Lower lobe of right lung (tissue), 2 donors: Measurements from ENCODE around the gene RNASEH1. TPM values are rescaled to one million over a fixed set of nuclear protein-coding genes. Genes with fewer than 3 reads are reported as not detected.
A peak's percentile ranks its signal among the peaks of the same experiment; 100 is the strongest.

Experiments
- ATAC-seq, 2 donors: fragments of 200-7000 bp; cut with Tn5 transposase; one replicate each; pipeline ENCODE4 v1.9.1; 2020 to 2022; ENCODE audit warnings: mild to moderate bottlenecking in 2 of 2, moderate library complexity in 2 of 2
- DNase-seq: peaks from one replicate; pipeline ENCODE4 v3.0.0-alpha.2; 2020
- H3K27ac ChIP-seq: fragments of 200-600 bp; one replicate; pipeline ENCODE4 v1.8.0; 2022
- H3K27me3 ChIP-seq: fragments of 200-600 bp; one replicate; pipeline ENCODE4 v1.8.0; 2022; ENCODE audit warnings: low read depth
- H3K36me3 ChIP-seq: fragments of 200-600 bp; one replicate; pipeline ENCODE4 v1.8.0; 2022; ENCODE audit warnings: mild to moderate bottlenecking
- H3K4me1 ChIP-seq: fragments of 200-600 bp; one replicate; pipeline ENCODE4 v1.8.0; 2022
- H3K4me3 ChIP-seq: fragments of 200-600 bp; one replicate; pipeline ENCODE4 v1.8.0; 2022; ENCODE audit warnings: mild to moderate bottlenecking
- H3K9me3 ChIP-seq: fragments of 200-600 bp; one replicate; pipeline ENCODE4 v1.8.0; 2022
- intact Hi-C: fragments of 100-400 bp; cut with DNase I; formaldehyde crosslinking; loops from one replicate; pipeline ENCODE4 v1.11.0; 2022
- total RNA-seq: library from RNA; stranded (reverse); fragmentation: NEBNext Ultra II Directional; extraction: Animal tissue kit (Norgen Biotek cat#: 25700); gene quantifications from one replicate; pipeline ENCODE4 v1.2.1, GENCODE V29; 2021
- TF ChIP-seq, protein P1 (sequence below): fragments of 200-600 bp; IDR thresholded peaks from one replicate; pipeline ENCODE4 v1.8.0; 2022; ENCODE audit warnings: antibody characterized with exemption, mild to moderate bottlenecking
- donor health status: DM: no; HTN: yes; CAD: no; lungs with severe emphysema.

RNASEH1 gene
- total RNA-seq, 1 donor from 2014 or later: 17.3 TPM

DNA sequence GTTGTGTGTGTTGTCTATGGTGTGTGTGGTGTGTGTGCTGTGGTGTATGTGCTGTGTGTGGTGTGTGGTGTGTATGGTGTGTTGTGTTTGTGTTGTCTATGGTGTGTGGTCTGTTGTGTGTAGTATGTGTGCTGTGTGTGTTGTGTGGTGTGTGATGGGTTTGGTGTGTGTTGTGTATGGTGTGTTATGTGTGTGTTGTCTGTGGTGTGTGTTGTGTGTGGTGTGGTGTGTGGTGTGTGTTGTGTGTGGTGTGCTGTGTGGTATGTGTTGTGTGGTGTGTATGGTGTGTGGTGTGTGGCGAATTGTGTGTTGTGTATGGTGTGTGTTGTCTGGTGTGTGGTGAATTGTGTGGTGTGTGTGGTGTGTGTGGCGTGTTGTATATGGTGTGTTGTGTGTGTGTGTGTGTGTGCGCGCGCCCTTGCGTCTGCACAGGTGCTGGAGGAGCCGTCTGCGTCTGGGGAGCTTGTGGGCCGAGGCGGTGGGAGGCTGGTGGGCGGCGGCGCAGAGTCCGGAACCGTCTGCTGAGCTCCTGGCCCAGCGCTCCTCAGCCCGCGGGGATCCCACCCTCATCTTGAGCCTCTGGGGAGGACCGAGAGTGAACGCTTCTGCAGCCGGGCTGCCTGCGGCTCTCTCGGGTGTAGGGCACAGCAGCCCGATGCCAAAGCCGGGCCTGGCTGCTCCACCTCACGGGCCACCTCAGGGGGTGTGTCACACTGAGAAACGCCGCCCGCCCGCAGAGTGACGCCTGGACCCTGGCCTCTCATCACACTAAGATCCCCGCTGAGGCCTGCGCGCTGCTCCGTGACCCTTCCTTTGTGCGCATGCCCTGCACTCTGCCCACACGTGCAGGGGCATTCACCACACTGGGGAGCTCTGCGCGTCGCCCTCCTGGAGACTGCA, 30.0 kb downstream of the RNASEH1 start:
- peak in 1 of 2 donors; percentile 5 for ATAC-seq
- peaks cover 24% of the 10 kb centered on the region for H3K4me1 ChIP-seq
- H3K27me3 ChIP-seq: no peaks in the 10 kb centered on the region
- TF ChIP-seq, protein P1, sequence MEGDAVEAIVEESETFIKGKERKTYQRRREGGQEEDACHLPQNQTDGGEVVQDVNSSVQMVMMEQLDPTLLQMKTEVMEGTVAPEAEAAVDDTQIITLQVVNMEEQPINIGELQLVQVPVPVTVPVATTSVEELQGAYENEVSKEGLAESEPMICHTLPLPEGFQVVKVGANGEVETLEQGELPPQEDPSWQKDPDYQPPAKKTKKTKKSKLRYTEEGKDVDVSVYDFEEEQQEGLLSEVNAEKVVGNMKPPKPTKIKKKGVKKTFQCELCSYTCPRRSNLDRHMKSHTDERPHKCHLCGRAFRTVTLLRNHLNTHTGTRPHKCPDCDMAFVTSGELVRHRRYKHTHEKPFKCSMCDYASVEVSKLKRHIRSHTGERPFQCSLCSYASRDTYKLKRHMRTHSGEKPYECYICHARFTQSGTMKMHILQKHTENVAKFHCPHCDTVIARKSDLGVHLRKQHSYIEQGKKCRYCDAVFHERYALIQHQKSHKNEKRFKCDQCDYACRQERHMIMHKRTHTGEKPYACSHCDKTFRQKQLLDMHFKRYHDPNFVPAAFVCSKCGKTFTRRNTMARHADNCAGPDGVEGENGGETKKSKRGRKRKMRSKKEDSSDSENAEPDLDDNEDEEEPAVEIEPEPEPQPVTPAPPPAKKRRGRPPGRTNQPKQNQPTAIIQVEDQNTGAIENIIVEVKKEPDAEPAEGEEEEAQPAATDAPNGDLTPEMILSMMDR: no peak
- no peak for DNase-seq
- H3K36me3 ChIP-seq: peaks cover 5% of the 10 kb centered on the region
- H3K9me3 ChIP-seq: no peaks in the 10 kb centered on the region
- H3K27ac ChIP-seq: no peak overlapping the region
- H3K4me3 ChIP-seq: no peak overlapping the region
- intact Hi-C loops: no loop called here

DNA sequence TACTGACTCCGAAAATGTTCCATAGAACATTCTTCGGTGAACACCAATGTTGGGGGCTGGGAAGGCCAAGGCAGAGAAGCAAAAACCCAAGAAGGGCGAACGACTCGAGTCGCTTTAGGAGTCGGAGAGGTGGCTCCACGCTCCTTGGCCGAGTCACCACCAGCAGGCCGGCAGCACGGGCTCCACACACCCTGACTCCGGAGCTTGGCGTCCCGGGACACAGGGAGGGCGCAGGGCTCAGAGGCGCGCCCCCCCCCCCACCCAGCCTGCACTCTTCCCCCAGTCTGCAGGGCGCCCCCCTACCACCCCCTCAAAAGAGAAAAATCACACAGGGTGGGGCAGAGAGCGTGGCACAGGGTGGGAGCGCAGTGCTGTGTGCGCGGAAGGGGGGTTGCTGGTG, 31.3 kb downstream of the RNASEH1 start:
- DNase-seq: no peak
- Histone ChIP-seq H3K4me3 (no peak overlapping the region), H3K4me1 (peaks cover 36% of the 10 kb centered on the region), H3K9me3 (no peaks in the 10 kb centered on the region), H3K36me3 (no peaks in the 10 kb centered on the region), H3K27ac (no peak overlapping the region), H3K27me3 (no peaks in the 10 kb centered on the region)
- no peak for ATAC-seq
- TF ChIP-seq, protein P1: no peak
- intact Hi-C loops: no loop called here

DNA sequence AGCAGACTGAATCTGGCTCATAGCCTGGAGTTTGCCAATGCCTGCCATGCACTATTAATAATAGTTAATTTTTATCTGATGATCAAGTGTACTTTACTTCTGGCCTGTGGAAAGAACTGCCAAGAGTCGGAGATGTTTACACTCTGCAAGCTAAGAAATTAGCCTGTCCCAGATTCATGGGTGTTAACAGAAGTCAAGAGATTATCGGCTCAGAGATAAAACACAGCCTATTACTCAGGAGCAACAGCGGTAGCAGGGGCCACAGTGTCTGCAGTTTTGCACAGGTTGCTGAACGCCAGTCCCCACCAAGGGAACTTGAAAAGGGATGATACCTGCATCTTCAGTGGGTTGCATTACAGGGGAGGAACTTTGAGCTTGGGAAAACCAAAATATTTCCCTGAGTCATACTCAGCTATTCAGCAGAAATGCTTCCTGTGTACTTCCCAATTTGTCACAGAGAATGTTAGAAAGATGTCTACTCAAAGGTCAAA, 34.5 kb downstream of the RNASEH1 start:
- Histone ChIP-seq H3K4me1 (peaks cover 47% of the 10 kb centered on the region), H3K9me3 (no peaks in the 10 kb centered on the region), H3K36me3 (no peaks in the 10 kb centered on the region), H3K4me3 (peak overlapping the region; percentile 9), H3K27ac (peak overlapping the region; percentile 53), H3K27me3 (no peaks in the 10 kb centered on the region)
- intact Hi-C loops: no loop called here
- ATAC-seq (no peak), DNase-seq (no peak)
- TF ChIP-seq, protein P1: no peak

DNA sequence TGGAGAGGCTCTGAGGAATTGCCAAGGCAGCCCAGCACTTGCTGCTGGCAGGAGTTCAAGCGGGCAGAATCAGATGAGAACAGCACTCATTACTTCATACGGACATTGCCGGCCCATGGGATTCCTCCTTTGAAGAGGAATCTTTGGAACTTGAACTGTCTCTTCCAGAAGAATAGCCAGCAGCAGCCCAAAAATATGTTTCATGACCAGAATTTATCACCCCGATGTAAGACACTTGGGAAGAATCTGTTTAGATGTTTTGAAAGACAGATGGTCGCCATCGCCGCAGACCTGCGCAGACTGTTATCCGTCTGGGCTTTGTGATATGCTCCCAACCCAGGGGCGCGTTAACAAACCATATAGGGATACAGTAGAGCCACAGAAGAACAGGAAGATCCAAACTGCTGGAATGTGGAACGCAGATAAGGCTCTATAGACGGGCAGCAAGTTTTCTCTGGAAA, 35.1 kb downstream of the RNASEH1 start:
- intact Hi-C loops: no loop called here
- H3K4me3 ChIP-seq: peak overlapping the region; percentile 9
- no peak for ATAC-seq

DNA sequence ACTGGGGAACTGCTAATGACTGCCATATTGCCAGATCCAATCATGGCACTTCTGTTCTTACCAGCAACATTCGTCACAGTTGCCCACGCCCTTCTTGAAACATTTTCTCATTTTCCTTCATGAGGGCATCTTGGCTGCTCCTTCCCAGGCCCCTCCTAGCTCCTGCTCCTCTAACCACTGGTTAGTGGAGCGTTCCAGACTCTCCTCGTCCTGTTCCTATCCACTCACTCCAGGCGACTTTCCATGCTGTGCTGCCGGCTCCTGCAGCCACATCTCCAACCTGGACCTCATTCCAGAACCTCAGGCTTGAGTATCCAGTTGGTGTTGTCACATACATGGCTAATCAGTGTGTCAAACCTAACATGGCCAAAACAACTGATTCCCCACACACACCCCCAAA, 37.5 kb downstream of the RNASEH1 start:
- Histone ChIP-seq H3K4me3 (peak overlapping the region; percentile 87), H3K9me3 (no peaks in the 10 kb centered on the region), H3K27me3 (no peaks in the 10 kb centered on the region), H3K4me1 (peaks cover 59% of the 10 kb centered on the region), H3K27ac (no peak overlapping the region), H3K36me3 (peaks cover 11% of the 10 kb centered on the region)
- DNase-seq (no peak), ATAC-seq (no peak)
- intact Hi-C loops: no loop called here
- TF ChIP-seq, protein P1: no peak

More for the DNA sequence above, 35.1 kb downstream of the RNASEH1 start:
- H3K36me3 ChIP-seq: no peaks in the 10 kb centered on the region
- DNase-seq: no peak
- peaks cover 52% of the 10 kb centered on the region for H3K4me1 ChIP-seq
- H3K9me3 ChIP-seq: no peaks in the 10 kb centered on the region
- H3K27ac ChIP-seq: peak overlapping the region; percentile 53
- no peaks in the 10 kb centered on the region for H3K27me3 ChIP-seq
- TF ChIP-seq, protein P1: no peak
